Fibroblast of lung (primary cell): ENCODE measurements around the gene TNNI3K. TPM values are rescaled to one million over a fixed set of nuclear protein-coding genes. Genes with fewer than 3 reads are reported as not detected.

Experiments
- DNase-seq, 2 donors: peaks; one replicate each; pipeline versions ENCODE4 v3.0.0 to v3.0.0-alpha.2; 2010; ENCODE audit warnings: low read depth in 2 of 2
- H2AFZ ChIP-seq: 2 replicates; pipeline ENCODE4 v1.5.1; 2012; ENCODE audit warnings: low read length, control low read depth, inconsistent platforms
- H3K27ac ChIP-seq: 2 replicates; pipeline ENCODE4 v1.5.1; 2011; ENCODE audit warnings: low read length, control low read depth; ENCODE audit not compliant: insufficient read depth
- H3K27me3 ChIP-seq: 2 replicates; pipeline ENCODE4 v1.5.1; 2011; ENCODE audit warnings: mild to moderate bottlenecking, low read length; ENCODE audit not compliant: control insufficient read depth, insufficient read depth
- H3K36me3 ChIP-seq: 2 replicates; pipeline ENCODE4 v1.5.1; 2011; ENCODE audit warnings: low read length; ENCODE audit not compliant: control insufficient read depth, insufficient read depth
- H3K4me1 ChIP-seq: 2 replicates; pipeline ENCODE4 v1.5.1; 2011; ENCODE audit warnings: low read length; ENCODE audit not compliant: control insufficient read depth, insufficient read depth; ENCODE audit errors: extremely low read depth
- H3K4me2 ChIP-seq: 2 replicates; pipeline ENCODE4 v1.5.1; 2011; ENCODE audit warnings: low read length, control low read depth; ENCODE audit not compliant: insufficient read depth; ENCODE audit errors: extremely low read depth
- H3K4me3 ChIP-seq, 4 experiments: fragments of 200-600 bp in 1 of 4; sonication (generic) in 1 of 4; replicated peaks in 1 of 4; 2 replicates each; pipeline ENCODE4 v1.5.1; 2011 to 2016; ENCODE audit warnings: low read length in 4 of 4, low read depth in 3 of 4, mild to moderate bottlenecking in 3 of 4, control low read depth in 2 of 4, inconsistent platforms in 1 of 4, mixed read lengths in 1 of 4; ENCODE audit not compliant: insufficient read depth in 1 of 4; ENCODE audit errors: control extremely low read depth in 1 of 4
- H3K79me2 ChIP-seq: 2 replicates; pipeline ENCODE4 v1.5.1; 2012; ENCODE audit warnings: mild to moderate bottlenecking, low read length, inconsistent platforms; ENCODE audit not compliant: control insufficient read depth, insufficient read depth
- H3K9ac ChIP-seq: 2 replicates; pipeline ENCODE4 v1.5.1; 2011; ENCODE audit warnings: mild to moderate bottlenecking, low read length, control low read depth; ENCODE audit not compliant: insufficient read depth
- H3K9me3 ChIP-seq: 2 replicates; pipeline ENCODE4 v1.5.1; 2012; ENCODE audit warnings: low read depth, low read length; ENCODE audit not compliant: control insufficient read depth, insufficient read depth
- H4K20me1 ChIP-seq: 2 replicates; pipeline ENCODE4 v1.5.1; 2011; ENCODE audit warnings: low read length; ENCODE audit not compliant: control insufficient read depth, insufficient read depth; ENCODE audit errors: extremely low read depth
- EZH2 ChIP-seq: IDR thresholded peaks from 2 replicates; pipeline ENCODE4 v1.5.1; 2012; ENCODE audit warnings: low read length, control low read depth, mild to moderate bottlenecking; ENCODE audit errors: missing control alignments
- polyA plus RNA-seq, 2 donors: library from polyadenylated mRNA; depleted of rRNA in 1 of 2; stranded (reverse) in 1 of 2; unstranded in 1 of 2; fragments of >200 nt; gene quantifications; 2 replicates each; pipeline ENCODE4 v1.2.1, GENCODE V29; 2011 to 2012; ENCODE audit warnings: missing spikeins in 1 of 2
- total RNA-seq: library from RNA; depleted of rRNA; stranded (reverse); fragments of >200 nt; gene quantifications from 2 replicates; pipeline ENCODE4 v1.2.1, GENCODE V29; 2014
- TF ChIP-seq, protein P1 (sequence below), 2 donors: IDR thresholded peaks in 1 of 2; conservative IDR thresholded peaks in 1 of 2; 1 replicate in 1 of 2; 2 replicates in 1 of 2; pipeline ENCODE4 v1.5.1; 2011 to 2012; ENCODE audit warnings: low read length in 2 of 2, control low read depth in 1 of 2, inconsistent platforms in 1 of 2, low read depth in 1 of 2, mild to moderate bottlenecking in 1 of 2

Gene TNNI3K
- total and polyA plus RNA-seq, 2 donors (not counting 1 experiment from before 2014, with no cell fraction given) = 0.66 to 0.91 TPM

GRCh38 chr1:74388855-74389254, 153.7 kb downstream of the TNNI3K start:
- Histone ChIP-seq H3K4me2 (no peak overlapping the region), H3K9ac (no peak overlapping the region), H3K4me1 (no peaks in the 10 kb centered on the region), H3K27me3 (no peaks in the 10 kb centered on the region), H3K27ac (no peak overlapping the region), H3K4me3 (no peak overlapping the region), H4K20me1 (no peaks in the 10 kb centered on the region), H3K79me2 (no peaks in the 10 kb centered on the region), H3K9me3 (no peaks in the 10 kb centered on the region), H3K36me3 (no peaks in the 10 kb centered on the region), H2AFZ (no peak overlapping the region)
- DNase-seq = no peak
- no peak for TF ChIP-seq EZH2
- TF ChIP-seq, protein P1, sequence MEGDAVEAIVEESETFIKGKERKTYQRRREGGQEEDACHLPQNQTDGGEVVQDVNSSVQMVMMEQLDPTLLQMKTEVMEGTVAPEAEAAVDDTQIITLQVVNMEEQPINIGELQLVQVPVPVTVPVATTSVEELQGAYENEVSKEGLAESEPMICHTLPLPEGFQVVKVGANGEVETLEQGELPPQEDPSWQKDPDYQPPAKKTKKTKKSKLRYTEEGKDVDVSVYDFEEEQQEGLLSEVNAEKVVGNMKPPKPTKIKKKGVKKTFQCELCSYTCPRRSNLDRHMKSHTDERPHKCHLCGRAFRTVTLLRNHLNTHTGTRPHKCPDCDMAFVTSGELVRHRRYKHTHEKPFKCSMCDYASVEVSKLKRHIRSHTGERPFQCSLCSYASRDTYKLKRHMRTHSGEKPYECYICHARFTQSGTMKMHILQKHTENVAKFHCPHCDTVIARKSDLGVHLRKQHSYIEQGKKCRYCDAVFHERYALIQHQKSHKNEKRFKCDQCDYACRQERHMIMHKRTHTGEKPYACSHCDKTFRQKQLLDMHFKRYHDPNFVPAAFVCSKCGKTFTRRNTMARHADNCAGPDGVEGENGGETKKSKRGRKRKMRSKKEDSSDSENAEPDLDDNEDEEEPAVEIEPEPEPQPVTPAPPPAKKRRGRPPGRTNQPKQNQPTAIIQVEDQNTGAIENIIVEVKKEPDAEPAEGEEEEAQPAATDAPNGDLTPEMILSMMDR (conservative IDR thresholded peaks at IDR 0.05 in 1 of 2, IDR thresholded peaks at IDR 0.05 in 1 of 2; ENCODE audit: low read depth in 1 of 2, low read length in 2 of 2) = no peak

- H3K4me2 ChIP-seq = no peak overlapping the region
- H2AFZ ChIP-seq = no peak overlapping the region
- no peak for TF ChIP-seq EZH2
- TF ChIP-seq, protein P1 (conservative IDR thresholded peaks at IDR 0.05 in 1 of 2, IDR thresholded peaks at IDR 0.05 in 1 of 2; ENCODE audit: low read depth in 1 of 2, low read length in 2 of 2) = no peak
- no peak overlapping the region for H3K27ac ChIP-seq
- no peaks in the 10 kb centered on the region for H3K9me3 ChIP-seq
- no peaks in the 10 kb centered on the region for H4K20me1 ChIP-seq
- no peak for DNase-seq
- no peak overlapping the region for H3K4me3 ChIP-seq
- no peaks in the 10 kb centered on the region for H3K36me3 ChIP-seq
- H3K27me3 ChIP-seq = no peaks in the 10 kb centered on the region
- no peaks in the 10 kb centered on the region for H3K79me2 ChIP-seq
- H3K4me1 ChIP-seq = no peaks in the 10 kb centered on the region
- no peak overlapping the region for H3K9ac ChIP-seq
These were observed 157.0 kb downstream of the TNNI3K start for GRCh38 chr1:74392186-74392585.

- no peaks in the 10 kb centered on the region for H3K79me2 ChIP-seq
- H4K20me1 ChIP-seq = no peaks in the 10 kb centered on the region
- no peaks in the 10 kb centered on the region for H3K9me3 ChIP-seq
- TF ChIP-seq, protein P1 (conservative IDR thresholded peaks at IDR 0.05 in 1 of 2, IDR thresholded peaks at IDR 0.05 in 1 of 2; ENCODE audit: low read depth in 1 of 2, low read length in 2 of 2) = no peak
- no peak for TF ChIP-seq EZH2
- H3K4me1 ChIP-seq = no peaks in the 10 kb centered on the region
- no peaks in the 10 kb centered on the region for H3K36me3 ChIP-seq
- DNase-seq = no peak
- H3K27me3 ChIP-seq = no peaks in the 10 kb centered on the region
- H3K27ac ChIP-seq = no peak overlapping the region
- no peak overlapping the region for H2AFZ ChIP-seq
- H3K4me2 ChIP-seq = no peak overlapping the region
- H3K4me3 ChIP-seq = no peak overlapping the region
- no peak overlapping the region for H3K9ac ChIP-seq
These were observed 157.7 kb downstream of the TNNI3K start for GRCh38 chr1:74392840-74393239.
